ENCODE results near the gene STRIP1. TPM values are rescaled to one million over a fixed set of nuclear protein-coding genes. Genes with fewer than 3 reads are reported as not detected.

Gene STRIP1
- total RNA-seq, 1 donor = 51.4 TPM

DNA sequence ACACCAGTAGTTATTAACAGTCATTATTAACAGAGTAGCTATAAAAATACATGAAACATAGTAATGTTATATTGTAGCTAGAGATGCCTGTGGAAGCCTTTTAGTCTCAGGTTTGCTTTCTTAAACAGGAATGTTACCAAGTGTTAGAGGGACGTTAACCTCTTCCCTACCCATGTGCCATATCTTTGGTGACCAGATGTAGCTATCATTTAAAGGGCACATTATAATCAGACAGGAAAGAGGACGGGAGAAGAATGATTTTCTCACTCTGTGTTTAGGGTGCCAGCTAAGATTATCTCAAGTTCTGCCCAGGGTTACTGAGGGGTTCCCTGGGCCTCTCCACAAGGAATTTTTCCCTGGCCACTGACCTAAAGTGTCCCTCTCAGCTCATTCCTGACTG, 57.0 kb downstream of the STRIP1 start:
- Histone ChIP-seq H3K4me3 (ENCODE audit: insufficient read depth, low read length) (no peak overlapping the region), H3K9me3 (ENCODE audit: low read depth, low read length) (no peaks in the 10 kb centered on the region), H3K79me2 (ENCODE audit: insufficient read depth, low read length) (no peaks in the 10 kb centered on the region), H4K20me1 (ENCODE audit: insufficient read depth, low read length) (no peaks in the 10 kb centered on the region), H3K4me1 (ENCODE audit: insufficient read depth, low read length) (no peaks in the 10 kb centered on the region), H3K27me3 (ENCODE audit: insufficient read depth, low read length) (peaks cover 41% of the 10 kb centered on the region), H3K27ac (ENCODE audit: low read depth, low read length) (no peak overlapping the region), H3K36me3 (ENCODE audit: insufficient read depth, low read length) (no peaks in the 10 kb centered on the region), H2AFZ (ENCODE audit: low read length) (no peak overlapping the region), H3K4me2 (ENCODE audit: insufficient read depth, low read length) (no peak overlapping the region)
- TF ChIP-seq CTCF (IDR thresholded peaks at IDR 0.05; ENCODE audit: extremely low read depth, low read depth, low read length) = no peak
- DNase-seq (ENCODE audit: insufficient read length, low spot score, missing footprints) = no peak

- H3K4me3 ChIP-seq (ENCODE audit: insufficient read depth, low read length) = no peak overlapping the region
- no peaks in the 10 kb centered on the region for H4K20me1 ChIP-seq (ENCODE audit: insufficient read depth, low read length)
- H3K9me3 ChIP-seq (ENCODE audit: low read depth, low read length) = no peaks in the 10 kb centered on the region
- no peak for DNase-seq (ENCODE audit: insufficient read length, low spot score, missing footprints)
- H3K27ac ChIP-seq (ENCODE audit: low read depth, low read length) = no peak overlapping the region
- no peaks in the 10 kb centered on the region for H3K4me1 ChIP-seq (ENCODE audit: insufficient read depth, low read length)
- no peaks in the 10 kb centered on the region for H3K79me2 ChIP-seq (ENCODE audit: insufficient read depth, low read length)
- H2AFZ ChIP-seq (ENCODE audit: low read length) = no peak overlapping the region
- H3K4me2 ChIP-seq (ENCODE audit: insufficient read depth, low read length) = no peak overlapping the region
- H3K27me3 ChIP-seq (ENCODE audit: insufficient read depth, low read length) = peaks cover 37% of the 10 kb centered on the region
- no peak for TF ChIP-seq CTCF (IDR thresholded peaks at IDR 0.05; ENCODE audit: extremely low read depth, low read depth, low read length)
- no peaks in the 10 kb centered on the region for H3K36me3 ChIP-seq (ENCODE audit: insufficient read depth, low read length)
Observed at GRCh38 chr1:110091791-110092190, 57.4 kb downstream of the STRIP1 start.

- H3K4me3 ChIP-seq (ENCODE audit: insufficient read depth, low read length) = no peak overlapping the region
- no peaks in the 10 kb centered on the region for H3K36me3 ChIP-seq (ENCODE audit: insufficient read depth, low read length)
- no peaks in the 10 kb centered on the region for H4K20me1 ChIP-seq (ENCODE audit: insufficient read depth, low read length)
- H3K4me1 ChIP-seq (ENCODE audit: insufficient read depth, low read length) = no peaks in the 10 kb centered on the region
- H3K4me2 ChIP-seq (ENCODE audit: insufficient read depth, low read length) = no peak overlapping the region
- no peaks in the 10 kb centered on the region for H3K79me2 ChIP-seq (ENCODE audit: insufficient read depth, low read length)
- H2AFZ ChIP-seq (ENCODE audit: low read length) = no peak overlapping the region
- no peak for DNase-seq (ENCODE audit: insufficient read length, low spot score, missing footprints)
- H3K27ac ChIP-seq (ENCODE audit: low read depth, low read length) = no peak overlapping the region
- H3K9me3 ChIP-seq (ENCODE audit: low read depth, low read length) = no peaks in the 10 kb centered on the region
- H3K27me3 ChIP-seq (ENCODE audit: insufficient read depth, low read length) = peaks cover 28% of the 10 kb centered on the region
- no peak for TF ChIP-seq CTCF (IDR thresholded peaks at IDR 0.05; ENCODE audit: extremely low read depth, low read depth, low read length)
Observed at GRCh38 chr1:110092991-110093390, 58.6 kb downstream of the STRIP1 start.

DNA sequence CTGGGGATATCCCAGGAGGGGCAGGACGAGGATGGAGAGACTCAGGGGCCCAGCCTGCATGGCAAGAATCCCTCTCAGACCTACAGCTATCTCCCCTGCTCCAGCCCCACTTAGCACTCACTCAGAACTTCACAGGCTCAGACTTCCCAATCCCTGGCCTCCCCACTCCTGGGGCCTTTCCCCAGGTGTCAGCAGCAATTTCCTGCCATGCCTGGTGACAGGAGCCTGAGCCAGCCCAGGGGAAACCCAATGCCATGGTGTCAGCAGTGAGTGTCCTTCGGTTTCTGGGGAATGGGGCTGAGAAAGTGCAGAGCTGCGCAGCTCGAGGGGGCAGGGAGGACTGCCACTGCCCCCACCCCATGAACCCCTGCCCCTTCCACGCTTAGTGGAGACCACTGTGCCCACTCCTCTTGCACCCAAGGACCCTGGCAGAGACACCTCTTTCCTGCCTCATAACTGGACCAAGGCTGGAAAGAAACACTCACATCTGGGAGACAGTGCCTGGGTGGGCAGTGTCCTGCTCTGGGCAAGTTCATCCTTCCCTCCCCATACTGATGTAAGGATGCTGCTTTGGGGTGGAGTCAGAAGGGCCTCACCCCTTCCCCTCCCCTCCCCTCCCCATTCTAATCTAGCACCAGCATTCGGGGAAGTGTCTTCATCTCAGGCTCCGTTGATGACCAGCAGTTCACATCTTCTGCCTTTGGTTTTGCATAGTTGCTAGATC, 60.7 kb downstream of the STRIP1 start:
- Histone ChIP-seq H3K9me3 (ENCODE audit: low read depth, low read length) (no peaks in the 10 kb centered on the region), H3K79me2 (ENCODE audit: insufficient read depth, low read length) (no peaks in the 10 kb centered on the region), H3K4me1 (ENCODE audit: insufficient read depth, low read length) (no peaks in the 10 kb centered on the region), H4K20me1 (ENCODE audit: insufficient read depth, low read length) (no peaks in the 10 kb centered on the region), H2AFZ (ENCODE audit: low read length) (no peak overlapping the region), H3K27ac (ENCODE audit: low read depth, low read length) (no peak overlapping the region), H3K27me3 (ENCODE audit: insufficient read depth, low read length) (peaks cover 28% of the 10 kb centered on the region), H3K4me3 (ENCODE audit: insufficient read depth, low read length) (no peak overlapping the region), H3K36me3 (ENCODE audit: insufficient read depth, low read length) (no peaks in the 10 kb centered on the region), H3K4me2 (ENCODE audit: insufficient read depth, low read length) (no peak overlapping the region)
- no peak for DNase-seq (ENCODE audit: insufficient read length, low spot score, missing footprints)
- TF ChIP-seq CTCF (IDR thresholded peaks at IDR 0.05; ENCODE audit: extremely low read depth, low read depth, low read length) = no peak

Data from osteoblast (primary cell).